Stomach (tissue), 9 donors: ENCODE results near the gene RACGAP1. TPM values are rescaled to one million over a fixed set of nuclear protein-coding genes. Genes with fewer than 3 reads are reported as not detected.

Experiments
- DNase-seq, 2 donors: peaks; one replicate each; pipeline versions ENCODE4 v3.0.0 to v3.0.0-alpha.2; 2013 to 2019
- H3K27ac ChIP-seq, 5 donors: fragments of 200-600 bp in 4 of 5; sonication (generic) in 4 of 5; one replicate each; pipeline ENCODE4 v1.5.1; 2013 to 2019; ENCODE audit warnings: mild to moderate bottlenecking in 1 of 5, moderate library complexity in 1 of 5
- H3K27me3 ChIP-seq, 3 donors: fragments of 200-600 bp; sonication (generic); one replicate each; pipeline ENCODE4 v1.5.1; 2017 to 2019; ENCODE audit warnings: mixed run types in 1 of 3
- H3K36me3 ChIP-seq, 4 donors: fragments of 200-600 bp; sonication (generic); 1 replicate in 3 of 4; 2 replicates in 1 of 4; pipeline ENCODE4 v1.5.1; 2016 to 2019
- H3K4me1 ChIP-seq, 4 donors: fragments of 200-600 bp; sonication (generic); one replicate each; pipeline ENCODE4 v1.5.1; 2016 to 2019
- H3K4me3 ChIP-seq, 4 donors: fragments of 200-600 bp; sonication (generic) in 3 of 4; one replicate each; pipeline ENCODE4 v1.5.1; 2016 to 2019; ENCODE audit warnings: mild to moderate bottlenecking in 1 of 4
- H3K9me3 ChIP-seq, 4 donors: fragments of 200-600 bp; sonication (generic); one replicate each; pipeline ENCODE4 v1.5.1; 2016 to 2019
- EP300 ChIP-seq: sonication (generic); formaldehyde crosslinking; IDR thresholded peaks from one replicate; pipeline ENCODE4 v1.6.1; 2017; ENCODE audit warnings: antibody characterized with exemption
- POLR2A ChIP-seq, 4 donors: fragments of 450-650 bp; IDR thresholded peaks; one replicate each; pipeline ENCODE4 v1.6.1; 2016; ENCODE audit warnings: antibody characterized with exemption in 4 of 4, control low read depth in 2 of 4, mild to moderate bottlenecking in 1 of 4, moderate library complexity in 1 of 4
- POLR2AphosphoS5 ChIP-seq, 3 donors: sonication (generic); formaldehyde crosslinking; IDR thresholded peaks; one replicate each; pipeline ENCODE4 v1.6.1; 2016; ENCODE audit warnings: antibody characterized with exemption in 3 of 3
- WGBS, 5 donors: extraction: QIAGEN DNeasy Blood & Tissue Kit in 3 of 5; methylation state at CpG; one replicate each; pipeline versions ENCODE4 v1.1.5 to v1.1.7; 2013 to 2018; 5-methylcytosine and 5-hydroxymethylcytosine counted together
- intact Hi-C: fragments of 100-400 bp; cut with DNase I; formaldehyde crosslinking; loops from one replicate; pipeline ENCODE4 v1.15.1; 2023; ENCODE audit warnings: low total_unique reads
- polyA plus RNA-seq, 3 donors: library from polyadenylated mRNA; stranded (reverse); fragments of 200-250 nt; gene quantifications; one replicate each; pipeline ENCODE4 v1.2.3, GENCODE V29; 2013
- total RNA-seq, 5 donors: library from RNA; depleted of rRNA; stranded (reverse); fragments of >200 nt; gene quantifications; one replicate each; pipeline versions ENCODE4 v1.1.0 to v1.2.3, GENCODE V29; 2014 to 2016
- TF ChIP-seq, protein P1 (sequence below), 7 experiments: fragments of 450-650 bp in 4 of 7; fragments of 200-600 bp in 3 of 7; sonication (generic) in 3 of 7; IDR thresholded peaks; one replicate each; pipeline ENCODE4 v1.5.1; 2016 to 2019; ENCODE audit warnings: antibody characterized with exemption in 7 of 7, control low read depth in 2 of 7, mild to moderate bottlenecking in 1 of 7
- donor health status: healthy with polysubstance abuse.
- donor health status: Bipolar disorder and iron deficiency.
- donor health status: healthy.

RACGAP1 gene
- total and polyA plus RNA-seq, 8 donors: 7.9 to 36.7 (median 12.7) TPM

DNA sequence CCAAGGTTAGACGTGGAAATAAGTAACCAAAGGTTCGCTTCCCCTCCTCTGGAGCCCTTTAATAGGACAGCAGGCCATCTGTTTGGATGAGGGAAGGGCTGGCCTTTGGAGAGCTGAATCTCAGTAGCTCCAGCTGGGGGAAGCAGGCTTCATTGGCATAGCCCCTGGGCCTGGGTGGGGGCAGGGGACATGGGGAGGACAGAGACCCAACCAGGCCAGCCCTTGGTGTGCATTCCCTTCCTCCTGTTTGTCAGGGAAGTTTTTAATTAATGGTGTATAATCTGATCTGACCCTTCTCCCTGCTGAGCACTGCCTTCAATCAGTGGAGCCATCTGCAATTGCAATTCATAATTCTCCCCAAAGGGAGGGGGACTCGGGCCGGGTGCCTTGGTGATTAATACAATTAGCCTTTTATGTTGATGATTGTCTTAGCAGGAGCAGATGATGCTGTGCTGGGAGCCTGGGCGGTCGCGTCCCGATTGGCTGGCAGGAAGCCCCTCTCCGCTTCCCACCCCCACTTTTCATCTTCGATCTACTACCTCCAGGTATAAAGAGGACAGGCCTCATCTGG lies 46.2 kb downstream of the RACGAP1 start:
- Histone ChIP-seq H3K4me1 (peaks cover 15 to 41% (median 23%) of the 10 kb centered on the region in 4 donors), H3K4me3 (no peak overlapping the region), H3K27me3 (no peaks in the 10 kb centered on the region), H3K27ac (no peak overlapping the region), H3K9me3 (no peaks in the 10 kb centered on the region), H3K36me3 (no peaks in the 10 kb centered on the region)
- intact Hi-C loops: no loop called here
- peak in 1 of 2 donors; percentile 68 for DNase-seq
- TF ChIP-seq POLR2A (IDR thresholded peaks at IDR 0.05) (no peak), EP300 (no peak), POLR2AphosphoS5 (IDR thresholded peaks at IDR 0.05) (no peak)
- TF ChIP-seq, protein P1, sequence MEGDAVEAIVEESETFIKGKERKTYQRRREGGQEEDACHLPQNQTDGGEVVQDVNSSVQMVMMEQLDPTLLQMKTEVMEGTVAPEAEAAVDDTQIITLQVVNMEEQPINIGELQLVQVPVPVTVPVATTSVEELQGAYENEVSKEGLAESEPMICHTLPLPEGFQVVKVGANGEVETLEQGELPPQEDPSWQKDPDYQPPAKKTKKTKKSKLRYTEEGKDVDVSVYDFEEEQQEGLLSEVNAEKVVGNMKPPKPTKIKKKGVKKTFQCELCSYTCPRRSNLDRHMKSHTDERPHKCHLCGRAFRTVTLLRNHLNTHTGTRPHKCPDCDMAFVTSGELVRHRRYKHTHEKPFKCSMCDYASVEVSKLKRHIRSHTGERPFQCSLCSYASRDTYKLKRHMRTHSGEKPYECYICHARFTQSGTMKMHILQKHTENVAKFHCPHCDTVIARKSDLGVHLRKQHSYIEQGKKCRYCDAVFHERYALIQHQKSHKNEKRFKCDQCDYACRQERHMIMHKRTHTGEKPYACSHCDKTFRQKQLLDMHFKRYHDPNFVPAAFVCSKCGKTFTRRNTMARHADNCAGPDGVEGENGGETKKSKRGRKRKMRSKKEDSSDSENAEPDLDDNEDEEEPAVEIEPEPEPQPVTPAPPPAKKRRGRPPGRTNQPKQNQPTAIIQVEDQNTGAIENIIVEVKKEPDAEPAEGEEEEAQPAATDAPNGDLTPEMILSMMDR (IDR thresholded peaks at IDR 0.05): no peak
- 81 to 92% (median 85%) methylated on average over 10 of the region's 10 CpGs for WGBS, 5 donors

DNA sequence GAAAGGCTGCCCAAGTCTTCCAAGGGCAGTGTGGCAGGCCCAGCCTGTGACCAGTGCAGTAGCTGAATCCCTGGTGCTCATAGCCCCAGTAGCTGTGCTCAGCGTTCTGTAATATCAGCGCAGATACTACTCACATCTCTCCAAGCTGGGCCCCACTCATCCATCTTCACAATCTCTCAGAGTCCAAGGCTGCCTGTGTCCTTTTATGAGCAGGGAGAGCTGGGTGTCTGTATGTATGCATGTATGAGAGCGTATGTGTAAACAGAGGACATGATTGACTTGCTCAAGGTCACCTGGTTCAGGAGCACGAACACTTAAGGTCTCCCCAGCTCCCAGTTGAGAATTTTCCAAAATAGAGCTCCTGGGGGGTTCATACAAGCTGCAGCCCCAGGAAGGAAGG lies 47.2 kb downstream of the RACGAP1 start:
- intact Hi-C loops: no loop called here
- peak in 1 of 2 donors; percentile 17 for DNase-seq
- Histone ChIP-seq H3K27ac (no peak overlapping the region), H3K9me3 (no peaks in the 10 kb centered on the region), H3K27me3 (no peaks in the 10 kb centered on the region), H3K4me1 (peaks cover 14 to 42% (median 20%) of the 10 kb centered on the region in 4 donors), H3K4me3 (no peak overlapping the region), H3K36me3 (no peaks in the 10 kb centered on the region)
- 61 to 86% (median 84%) methylated on average over 4 of the region's 4 CpGs for WGBS, 5 donors
- TF ChIP-seq POLR2AphosphoS5 (IDR thresholded peaks at IDR 0.05) (no peak), POLR2A (IDR thresholded peaks at IDR 0.05) (no peak), EP300 (no peak)
- TF ChIP-seq, protein P1 (IDR thresholded peaks at IDR 0.05): no peak

GRCh38 chr12:49976557-49976956 lies 48.7 kb downstream of the RACGAP1 start:
- Histone ChIP-seq H3K27me3 (no peaks in the 10 kb centered on the region), H3K4me3 (no peak overlapping the region), H3K4me1 (peaks cover 14 to 45% (median 21%) of the 10 kb centered on the region in 4 donors), H3K36me3 (no peaks in the 10 kb centered on the region), H3K9me3 (no peaks in the 10 kb centered on the region), H3K27ac (no peak overlapping the region)
- 75 to 91% (median 84%) methylated on average over 2 of the region's 2 CpGs for WGBS, 5 donors
- intact Hi-C loops: no loop called here
- TF ChIP-seq, protein P1 (IDR thresholded peaks at IDR 0.05): no peak
- TF ChIP-seq EP300 (no peak), POLR2A (IDR thresholded peaks at IDR 0.05) (no peak), POLR2AphosphoS5 (IDR thresholded peaks at IDR 0.05) (no peak)
- no peak for DNase-seq

DNA sequence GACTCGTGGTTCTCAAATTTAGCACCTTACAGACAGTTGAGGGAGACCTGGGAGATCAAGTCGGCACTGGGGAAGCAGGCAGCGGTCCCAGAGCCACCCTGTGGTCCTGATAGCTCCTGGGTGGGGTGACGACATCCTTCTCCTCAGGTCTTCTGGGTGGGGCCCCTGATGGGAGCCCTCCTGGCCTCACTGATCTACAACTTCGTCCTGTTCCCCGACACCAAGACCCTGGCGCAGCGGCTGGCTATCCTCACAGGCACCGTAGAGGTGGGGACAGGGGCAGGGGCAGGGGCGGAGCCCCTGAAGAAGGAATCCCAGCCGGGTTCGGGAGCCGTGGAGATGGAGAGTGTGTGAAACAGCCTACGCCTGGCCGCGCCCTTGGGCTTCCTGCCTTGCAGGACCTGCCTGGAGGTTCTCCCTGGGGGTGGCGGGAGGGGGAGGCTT lies 50.0 kb downstream of the RACGAP1 start:
- WGBS, 5 donors: 0 to 67% (median 55%) methylated on average over 1 to 17 of the region's 17 CpGs
- peak overlapping the region in 3 of 5 donors; percentile 25 to 72 (median 50) for H3K27ac ChIP-seq
- no peak overlapping the region for H3K4me3 ChIP-seq
- TF ChIP-seq, protein P1 (IDR thresholded peaks at IDR 0.05): no peak
- TF ChIP-seq POLR2A (IDR thresholded peaks at IDR 0.05): no peak
- no peaks in the 10 kb centered on the region for H3K36me3 ChIP-seq
- intact Hi-C loops: no loop called here
- peaks cover 14 to 37% (median 18%) of the 10 kb centered on the region in 4 donors for H3K4me1 ChIP-seq
- H3K27me3 ChIP-seq: no peaks in the 10 kb centered on the region
- H3K9me3 ChIP-seq: no peaks in the 10 kb centered on the region
- DNase-seq: peak in 1 of 2 donors; percentile 23
